HG03442 (cell line): Measurements from ENCODE around the gene HTR3B.
"Not testable (repeated sequence)": the region's sequence is repeated elsewhere in the genome, so short reads cannot be mapped to it uniquely, and the experiment has no call there.

Experiments used
- ATAC-seq: cut with Tn5 transposase; IDR thresholded peaks from one replicate; pipeline ENCODE4 v1.9.1; 2021; ENCODE audit warnings: mild to moderate bottlenecking, moderate library complexity; ENCODE audit not compliant: unreplicated experiment

HTR3B gene, protein sequence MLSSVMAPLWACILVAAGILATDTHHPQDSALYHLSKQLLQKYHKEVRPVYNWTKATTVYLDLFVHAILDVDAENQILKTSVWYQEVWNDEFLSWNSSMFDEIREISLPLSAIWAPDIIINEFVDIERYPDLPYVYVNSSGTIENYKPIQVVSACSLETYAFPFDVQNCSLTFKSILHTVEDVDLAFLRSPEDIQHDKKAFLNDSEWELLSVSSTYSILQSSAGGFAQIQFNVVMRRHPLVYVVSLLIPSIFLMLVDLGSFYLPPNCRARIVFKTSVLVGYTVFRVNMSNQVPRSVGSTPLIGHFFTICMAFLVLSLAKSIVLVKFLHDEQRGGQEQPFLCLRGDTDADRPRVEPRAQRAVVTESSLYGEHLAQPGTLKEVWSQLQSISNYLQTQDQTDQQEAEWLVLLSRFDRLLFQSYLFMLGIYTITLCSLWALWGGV

DNA sequence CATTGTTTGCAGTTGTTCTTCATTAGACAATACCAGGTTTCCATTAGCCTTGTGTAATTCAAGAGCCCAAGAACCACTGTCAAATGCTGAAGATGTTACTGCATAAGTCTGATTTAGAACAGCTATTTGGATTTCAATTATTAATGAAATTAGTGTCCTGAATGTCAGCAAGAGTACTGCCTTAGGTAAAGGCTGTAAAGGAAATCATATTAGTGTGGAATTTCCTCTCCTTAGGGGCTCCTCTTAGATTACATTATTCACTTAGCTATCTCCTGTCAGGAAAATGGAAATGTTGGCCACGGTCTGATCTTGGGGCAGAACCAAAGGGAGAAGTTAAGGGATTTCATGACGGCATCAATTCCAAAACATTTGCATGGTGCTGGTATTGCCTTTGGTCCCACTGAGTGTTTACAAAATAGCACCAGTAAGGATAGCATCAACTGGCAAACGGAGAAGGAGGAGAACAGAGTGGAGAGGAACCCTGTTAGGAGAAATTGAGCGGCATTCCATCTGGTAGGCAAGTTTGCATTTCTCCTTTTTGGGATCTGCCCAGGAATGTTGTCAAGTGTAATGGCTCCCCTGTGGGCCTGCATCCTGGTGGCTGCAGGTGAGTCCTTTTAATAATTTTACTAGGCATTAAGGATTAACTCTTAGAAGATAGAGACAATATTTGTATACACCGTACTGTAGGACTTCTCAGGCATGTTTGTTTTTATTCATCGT lies at the start of gene HTR3B:
Gene HTR3B (plus strand): TSS at position 418 of the 723 bp plus-strand sequence. CDS start 138 bp downstream, at position 556.
- no peak for ATAC-seq

DNA sequence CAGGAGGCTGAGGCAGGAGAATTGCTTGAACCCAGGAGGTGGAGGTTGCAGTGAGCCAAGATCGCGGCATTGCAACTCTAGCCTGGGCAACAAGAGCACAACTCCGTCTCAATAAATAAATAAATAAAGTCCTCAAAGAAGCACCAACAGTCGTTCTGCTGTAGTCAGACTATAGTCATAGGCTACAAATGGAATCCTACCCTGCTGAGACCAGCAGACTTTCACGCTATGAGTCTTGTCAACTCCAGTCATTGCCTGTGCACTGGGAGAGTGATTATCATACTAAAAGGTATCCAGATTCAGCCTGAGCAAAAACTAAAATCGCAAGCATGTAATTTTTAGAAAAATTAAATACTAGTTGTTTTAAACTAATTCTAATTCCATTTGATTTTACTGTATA lies 48.8 kb upstream of the HTR3B start:
- no peak for ATAC-seq

DNA sequence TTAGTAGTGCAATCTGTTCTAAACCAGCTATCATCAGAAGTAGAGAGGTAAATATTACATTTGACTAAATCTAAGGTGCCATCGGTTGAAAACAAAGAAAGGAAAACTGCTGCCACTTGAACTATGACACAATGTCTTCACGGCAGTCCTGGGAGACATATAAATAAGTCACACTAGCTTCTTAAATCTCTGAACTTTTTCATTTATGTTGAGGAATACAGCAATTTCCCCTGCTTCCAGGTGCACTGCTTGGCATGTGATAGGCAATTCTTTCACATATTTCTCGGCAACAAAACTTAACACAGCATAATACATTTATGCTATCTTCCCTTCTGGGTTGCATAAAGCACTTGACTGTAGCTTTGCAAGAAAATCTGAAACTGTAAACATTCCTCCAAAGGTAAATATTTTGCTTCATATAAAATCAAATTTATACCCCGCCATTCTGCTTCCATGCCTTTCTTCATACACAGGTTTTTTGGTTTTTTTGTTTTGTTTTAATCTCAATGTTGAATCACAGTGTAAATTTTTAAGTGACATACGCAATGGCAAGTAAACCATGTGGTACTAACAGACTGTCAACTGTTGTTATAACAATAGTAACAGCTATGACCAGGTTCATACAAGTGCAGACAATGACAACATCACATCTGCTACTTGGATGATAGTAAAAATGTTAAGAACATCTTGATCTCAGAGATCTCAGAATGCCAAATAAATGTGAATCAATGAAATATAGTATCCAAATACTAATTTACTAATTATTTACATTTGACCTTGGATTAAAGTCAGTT lies 47.4 kb upstream of the HTR3B start:
- ATAC-seq: no peak

DNA sequence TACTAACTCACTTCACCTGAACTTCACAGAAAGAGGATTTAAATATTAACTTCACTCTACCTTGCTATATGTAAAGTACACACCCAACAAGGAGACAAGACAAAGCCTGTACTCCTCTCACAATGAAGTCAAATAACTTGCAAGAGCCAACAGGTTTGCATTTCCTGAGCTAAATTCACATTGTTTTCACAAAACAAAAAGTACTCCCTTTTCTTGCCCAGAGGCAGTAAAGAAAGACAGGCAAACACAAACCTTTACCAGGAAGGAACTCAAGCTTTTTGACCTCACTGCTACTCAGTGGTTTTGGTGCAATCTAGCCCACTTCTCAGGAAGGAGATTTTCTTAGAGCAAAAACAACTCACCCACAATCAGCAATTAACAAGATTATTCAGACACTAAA lies 44.9 kb upstream of the HTR3B start:
- no peak for ATAC-seq

DNA sequence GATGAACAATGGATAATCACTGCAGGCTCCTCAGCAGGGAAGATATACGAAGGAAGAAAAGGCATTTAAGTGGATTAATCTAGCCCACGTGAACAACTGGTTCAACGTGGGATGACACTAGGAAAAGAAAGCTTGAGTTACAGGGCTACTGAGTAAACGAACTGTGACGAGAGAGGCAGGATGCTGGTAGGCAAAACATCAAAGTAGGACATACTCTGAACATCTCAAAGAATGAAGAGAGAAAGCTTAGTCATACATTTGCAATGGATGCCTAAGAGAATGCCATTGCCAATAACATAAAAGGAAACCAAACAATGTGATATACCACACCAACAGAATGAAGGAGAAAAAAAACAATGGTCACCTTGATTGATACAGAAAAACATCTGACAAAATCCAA lies 42.2 kb upstream of the HTR3B start:
- ATAC-seq: no peak

DNA sequence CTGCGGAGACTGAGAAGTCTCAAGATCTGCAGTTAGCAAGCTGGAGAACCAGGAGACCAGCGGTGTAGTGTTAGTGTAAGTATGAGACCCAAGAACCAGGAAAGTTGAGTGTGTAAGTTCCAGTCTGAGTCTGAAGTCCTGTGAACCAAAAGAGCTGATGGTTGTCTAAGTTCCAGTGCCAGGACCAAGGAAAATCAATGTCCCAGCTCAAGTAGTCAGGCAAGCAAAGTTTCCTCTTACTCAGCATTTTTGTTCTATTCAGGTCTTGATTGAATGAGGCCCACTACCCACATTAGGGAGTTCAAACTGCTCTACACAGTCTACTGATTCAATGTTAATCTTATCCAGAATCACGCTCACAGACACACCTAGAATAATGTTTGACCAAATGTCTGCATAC lies 40.2 kb upstream of the HTR3B start:
- no peak for ATAC-seq

DNA sequence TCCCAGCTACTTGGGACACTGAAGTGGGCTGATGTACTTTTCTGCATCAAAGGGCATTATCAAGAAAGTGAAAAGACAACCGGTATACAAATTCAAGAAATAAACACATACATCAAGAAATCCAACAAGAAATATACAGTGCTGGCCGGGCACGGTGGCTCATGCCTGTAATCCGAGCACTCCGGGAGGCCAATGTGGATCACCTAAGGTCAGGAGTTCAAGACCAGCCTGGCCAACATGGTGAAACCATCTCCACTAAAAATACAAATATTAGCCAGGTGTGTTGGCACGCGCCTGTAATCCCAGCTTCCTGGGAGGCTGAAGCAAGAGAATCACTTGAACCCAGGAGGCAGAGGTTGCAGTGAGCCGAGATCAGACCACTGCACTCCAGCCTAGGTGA lies 38.7 kb upstream of the HTR3B start:
- ATAC-seq: no peak

DNA sequence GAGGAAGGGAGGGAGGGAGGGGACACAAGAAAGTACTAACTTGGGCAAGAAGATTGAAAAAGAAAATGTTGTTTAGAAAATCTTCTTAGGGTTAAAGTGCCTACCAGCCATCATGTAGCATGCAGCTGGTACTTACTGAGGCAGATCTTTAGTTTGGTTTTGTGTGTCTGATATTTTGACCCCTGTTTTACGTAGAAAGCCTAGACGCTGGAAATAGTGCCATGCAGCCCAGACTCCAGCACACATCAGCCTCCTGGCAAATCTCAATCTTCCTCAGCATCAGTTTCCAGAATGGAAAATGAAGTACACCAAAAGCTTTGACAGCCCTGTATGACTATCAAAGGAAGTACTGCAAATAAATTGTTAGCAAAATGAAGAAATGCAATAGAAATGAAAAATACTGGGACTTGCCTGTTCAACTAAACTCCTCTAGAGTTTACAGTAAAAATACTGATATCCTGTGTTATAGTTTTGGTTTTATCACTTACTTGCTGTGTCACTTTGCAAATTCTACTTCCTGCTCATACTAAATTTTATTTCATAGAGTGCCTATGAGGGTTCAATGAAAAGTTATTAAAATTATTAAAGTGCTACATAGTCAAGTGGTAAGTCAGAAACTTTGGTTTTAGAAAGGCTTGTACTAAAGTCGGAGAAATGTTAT lies 36.6 kb upstream of the HTR3B start:
- no peak for ATAC-seq

DNA sequence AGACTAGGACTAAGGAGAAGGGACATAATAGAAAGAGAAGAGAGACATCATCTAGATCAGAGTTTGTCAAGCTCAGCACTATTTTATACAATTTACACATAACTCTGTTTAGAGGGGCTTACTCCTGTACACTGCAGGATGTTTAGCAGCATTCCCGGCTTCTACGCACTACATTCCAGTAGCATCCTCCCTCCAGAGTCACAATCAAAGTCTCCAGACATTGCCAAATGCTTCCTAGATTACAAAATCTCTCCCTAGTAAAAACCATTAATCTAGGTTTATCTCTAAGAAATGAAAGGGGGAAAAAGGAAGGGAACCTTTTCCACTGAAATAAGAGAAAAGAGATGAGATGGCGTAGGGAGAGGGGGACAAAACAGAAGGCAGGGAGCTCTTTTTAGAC lies 33.3 kb upstream of the HTR3B start:
- ATAC-seq: no peak

DNA sequence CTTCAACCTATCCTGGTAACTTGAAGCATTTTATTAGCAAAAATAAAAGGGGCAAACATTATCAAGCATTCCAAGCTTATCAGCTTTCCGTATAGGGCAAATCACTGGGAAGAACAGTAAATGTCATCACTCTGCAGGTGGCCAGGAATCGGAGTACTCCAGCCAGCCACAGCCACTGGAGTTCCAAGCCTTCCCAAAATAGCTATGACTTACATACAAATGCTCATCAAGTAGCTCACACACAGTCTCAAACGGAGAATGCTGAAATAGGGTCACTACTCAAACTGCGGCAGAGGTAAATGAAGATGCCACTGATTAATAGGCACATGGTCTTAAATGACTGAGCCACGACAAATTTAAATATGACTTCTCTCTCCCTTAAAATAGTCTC lies 31.4 kb upstream of the HTR3B start:
- no peak for ATAC-seq

DNA sequence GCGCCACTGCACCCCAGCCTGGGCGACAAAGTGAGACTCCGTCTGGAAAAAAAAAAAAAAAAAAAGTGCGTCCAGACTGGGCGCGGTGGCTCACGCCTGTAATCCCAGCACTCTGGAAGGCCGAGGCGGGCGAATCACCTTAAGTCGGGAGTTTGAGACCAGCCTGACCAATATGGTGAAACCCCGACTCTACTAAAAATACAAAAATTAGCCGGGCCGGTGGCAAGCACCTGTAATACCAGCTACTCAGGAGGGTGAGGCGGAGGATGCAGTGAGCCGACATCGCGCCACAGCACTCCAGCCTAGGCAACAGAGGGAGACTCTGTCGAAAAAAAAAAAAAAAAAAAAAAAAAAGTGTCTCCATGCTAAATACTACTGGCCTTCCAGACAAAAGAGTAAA lies 30.5 kb upstream of the HTR3B start:
- no peak for ATAC-seq

DNA sequence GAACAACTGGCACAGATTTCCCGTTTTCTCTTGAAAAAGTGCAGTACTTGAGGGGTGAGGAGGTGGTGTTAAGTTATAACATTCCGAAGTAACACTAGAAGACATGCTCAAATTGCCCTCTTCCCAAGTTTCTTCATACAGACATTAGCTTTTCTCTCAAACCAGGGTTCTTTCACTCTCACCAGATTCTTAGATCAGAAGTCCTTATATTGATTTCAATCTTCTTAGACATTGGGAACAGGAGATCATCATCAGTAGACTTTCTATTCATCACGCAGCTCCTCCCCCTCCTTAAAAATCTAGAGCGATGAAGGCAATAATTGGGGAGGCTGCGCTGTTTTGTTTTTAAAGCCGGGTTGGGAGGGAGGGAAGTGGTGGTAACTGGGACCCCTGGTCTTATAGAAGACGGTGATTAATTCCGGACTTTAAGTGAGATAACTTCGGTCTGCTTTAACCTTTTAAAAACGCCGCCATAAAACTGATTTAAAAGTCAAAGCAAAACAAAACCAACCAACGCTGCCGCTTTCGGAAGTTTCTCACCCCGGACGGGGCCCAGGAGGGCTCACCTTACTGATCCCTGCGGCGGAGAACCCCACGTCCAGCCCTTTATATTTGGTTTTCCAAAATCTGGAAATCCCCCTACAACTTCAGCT lies 29.9 kb upstream of the HTR3B start:
- peak; percentile 27 for ATAC-seq

DNA sequence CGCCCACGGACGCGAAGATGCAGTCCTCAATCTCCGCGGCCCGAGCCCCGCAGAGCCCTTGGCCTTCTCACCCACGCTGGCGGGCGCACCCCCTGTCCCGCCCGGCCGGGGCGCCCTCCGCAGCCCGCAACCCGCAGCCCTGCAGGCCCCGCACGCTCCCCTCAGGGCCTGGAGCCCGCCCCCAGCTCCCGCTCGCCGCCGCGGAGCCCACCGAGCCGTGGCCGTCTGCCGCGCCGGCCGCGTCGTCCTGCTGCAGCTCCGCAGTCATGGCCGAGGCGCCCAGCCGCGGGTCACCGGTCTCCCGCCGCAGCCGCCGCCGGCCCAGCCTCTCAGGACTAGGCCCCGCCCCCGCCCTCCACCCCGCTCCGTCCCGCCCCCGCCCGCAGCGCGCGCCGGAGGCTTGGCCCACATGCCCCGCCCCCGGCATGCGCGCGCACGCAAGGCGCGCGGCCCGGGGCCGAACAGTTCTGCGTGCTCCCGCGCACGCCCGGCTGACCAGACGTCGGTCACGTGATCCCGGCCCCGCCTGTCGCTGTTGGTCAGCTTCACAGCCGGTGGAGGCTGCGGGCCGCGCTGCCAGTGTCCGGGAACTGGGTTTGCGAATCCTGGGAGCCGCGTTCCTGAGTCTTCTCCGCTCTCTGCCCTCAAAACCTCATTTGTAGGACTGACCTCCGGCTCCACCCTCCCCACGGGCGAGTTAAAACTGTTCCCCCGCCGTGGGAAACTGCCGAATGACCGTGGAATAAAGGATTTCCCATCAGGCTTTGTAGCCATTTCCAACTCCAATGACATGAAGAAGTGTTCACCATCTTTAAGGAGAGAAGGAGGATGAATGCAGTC lies 29.1 kb upstream of the HTR3B start, which contains the start of gene USP28:
Gene USP28 (minus strand): TSS at position 339 of the 840 bp plus-strand sequence. CDS start 71 bp downstream, at position 268.
- ATAC-seq: peak; percentile 85

DNA sequence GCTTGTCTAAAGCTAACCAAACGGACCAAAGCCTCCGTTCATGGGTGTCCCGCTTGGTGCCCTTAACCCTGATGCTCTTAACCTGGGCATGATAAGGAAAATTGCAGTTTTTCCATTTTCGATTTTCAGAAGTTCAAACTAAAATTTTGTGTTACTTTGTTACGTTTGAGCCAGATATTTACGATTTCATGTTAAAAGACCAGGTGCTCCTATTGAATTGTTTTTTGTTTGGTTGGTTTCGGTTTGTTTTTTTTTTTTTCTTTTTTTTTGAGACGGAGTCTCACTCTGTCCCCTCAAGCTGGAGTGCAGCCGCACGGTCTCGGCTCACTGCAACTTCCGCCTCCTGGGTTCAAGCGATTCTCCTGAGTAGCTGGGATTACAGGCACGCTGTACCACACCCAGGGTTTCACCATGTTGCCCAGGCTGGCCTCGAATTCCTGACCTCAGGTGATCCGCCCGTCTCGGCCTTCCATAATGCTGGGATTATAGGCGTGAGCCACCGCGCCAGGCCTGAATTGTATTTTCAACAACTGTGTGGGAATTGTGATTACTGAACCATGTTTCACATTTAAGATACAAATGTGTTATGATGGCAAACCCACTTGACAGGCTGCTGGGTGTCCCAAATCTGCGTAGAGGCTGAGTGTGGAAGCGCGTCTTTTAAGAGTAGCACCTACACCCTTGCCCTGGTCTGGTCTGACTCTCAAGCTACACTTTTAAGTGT lies 28.4 kb upstream of the HTR3B start:
- no peak for ATAC-seq

DNA sequence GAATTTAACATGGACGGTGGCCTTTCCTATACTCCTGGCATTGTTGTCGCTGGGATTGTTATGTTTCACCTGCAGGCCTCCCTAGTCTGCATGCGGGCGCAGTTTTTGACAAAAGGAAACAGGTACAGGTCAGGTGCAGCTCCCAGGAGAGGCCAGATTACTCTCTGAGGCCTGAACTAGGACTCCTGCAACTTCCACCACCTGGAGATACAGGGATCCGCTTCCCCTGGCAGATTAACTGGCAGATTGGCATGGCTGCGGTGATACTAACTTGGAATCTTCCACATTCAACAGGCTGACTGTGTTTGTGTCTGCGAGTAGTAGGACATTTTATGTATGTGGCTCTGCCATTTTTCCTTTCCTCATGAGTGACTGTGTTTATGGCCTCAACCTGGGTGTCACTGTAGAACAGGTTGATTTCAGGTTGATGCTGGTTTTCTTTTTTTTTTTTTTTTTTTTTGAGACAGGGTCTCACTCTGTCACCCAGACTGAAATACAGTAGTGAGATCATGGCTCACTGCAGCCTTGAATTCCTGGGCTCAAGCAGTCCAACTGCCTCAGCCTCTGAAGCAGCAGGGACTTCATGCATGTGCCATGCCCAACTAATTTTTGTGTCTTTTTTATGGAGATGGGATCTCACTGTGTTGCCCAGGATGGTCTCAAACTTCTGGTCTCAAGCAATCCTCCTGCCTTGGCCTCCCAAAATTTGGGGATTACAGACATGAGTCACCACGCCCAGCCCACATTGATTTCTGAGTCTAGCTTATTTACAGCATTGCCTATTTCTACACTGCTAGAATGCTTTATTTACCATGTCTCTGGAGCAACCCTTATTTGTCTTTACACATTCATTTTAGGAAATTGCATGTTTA lies 27.6 kb upstream of the HTR3B start:
- ATAC-seq: no peak

DNA sequence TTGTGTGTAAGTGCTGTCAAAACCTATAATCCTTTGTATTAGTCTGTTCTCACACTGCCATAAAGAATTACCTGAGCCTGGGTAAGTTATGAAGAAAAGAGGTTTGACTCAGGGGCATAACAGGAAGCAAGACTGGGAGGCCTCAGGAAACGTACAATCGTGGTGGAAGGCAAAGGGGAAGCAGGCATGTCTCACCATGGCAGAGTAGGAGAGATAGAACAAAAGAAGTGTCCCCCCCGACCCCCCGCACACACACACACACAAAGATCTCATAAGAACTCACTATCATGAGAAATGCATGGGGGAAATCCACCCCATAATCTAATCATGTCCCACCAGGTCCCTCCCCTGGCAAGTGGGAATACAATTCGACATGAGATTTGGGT lies 26.9 kb upstream of the HTR3B start:
- no peak for ATAC-seq

DNA sequence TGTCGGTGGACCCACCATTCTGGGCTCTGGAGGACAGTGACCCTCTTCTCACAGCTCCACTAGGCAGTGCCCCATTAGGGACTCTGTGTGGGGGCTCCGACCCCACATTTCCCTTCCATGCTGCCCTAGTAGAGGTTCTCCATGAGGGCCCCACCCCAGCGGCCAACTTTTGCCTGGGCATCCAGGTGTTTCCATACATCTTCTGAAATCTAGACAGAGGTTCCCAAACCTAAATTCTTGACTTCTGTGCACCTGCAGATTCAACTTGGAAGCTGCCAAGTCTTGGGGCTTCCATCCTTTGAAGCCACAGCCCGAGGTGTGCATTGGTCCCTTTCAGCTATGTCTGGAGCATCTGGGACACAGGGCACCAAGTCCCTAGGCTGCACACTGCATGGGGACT lies 25.1 kb upstream of the HTR3B start:
- ATAC-seq: not testable (repeated sequence)

DNA sequence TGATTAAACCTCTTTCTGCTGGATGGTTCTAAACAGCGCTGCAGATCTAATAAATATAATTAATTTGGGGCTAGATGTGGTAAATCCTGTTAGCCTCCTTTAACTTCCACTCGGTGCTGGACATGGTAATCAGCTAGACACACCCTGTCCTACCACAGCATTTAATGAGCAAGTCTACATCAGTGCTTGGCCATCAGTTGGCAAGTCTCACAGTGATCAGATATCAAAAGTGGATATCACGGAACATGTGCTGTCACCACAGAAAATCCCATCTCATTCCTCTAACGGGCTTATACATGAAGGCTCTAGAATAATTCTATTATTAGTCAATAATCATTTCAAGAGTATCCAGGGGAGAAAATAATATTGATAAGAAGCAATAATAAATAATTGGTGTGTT lies 23.6 kb upstream of the HTR3B start:
- ATAC-seq: no peak
